Measurements from ENCODE around the gene STX16.

The STX16 gene

GRCh38 chr20:58700121-58700821 lies 49.2 kb downstream of the STX16 start:
- DNase-seq: no peak

- no peak for DNase-seq
Observed at GRCh38 chr20:58700823-58701222, 49.7 kb downstream of the STX16 start.

- DNase-seq: no peak
Observed at GRCh38 chr20:58701431-58702160, 50.5 kb downstream of the STX16 start.

GRCh38 chr20:58702161-58702510 lies 51.1 kb downstream of the STX16 start:
- DNase-seq: no peak

GRCh38 chr20:58702859-58703648 lies 52.0 kb downstream of the STX16 start:
- peak; percentile 5 for DNase-seq

GRCh38 chr20:58703765-58704371 lies 52.8 kb downstream of the STX16 start:
- DNase-seq: no peak

GRCh38 chr20:58705208-58705926 lies 54.3 kb downstream of the STX16 start:
- DNase-seq: peak; percentile 2

- DNase-seq: no peak
Observed at GRCh38 chr20:58706150-58706892, 55.2 kb downstream of the STX16 start.

GRCh38 chr20:58706975-58707681 lies 56.0 kb downstream of the STX16 start:
- DNase-seq: peak; percentile 3

- DNase-seq: no peak
Observed at GRCh38 chr20:58707770-58708169, 56.7 kb downstream of the STX16 start.

- peak; percentile 6 for DNase-seq
Observed at GRCh38 chr20:58708246-58708931, 57.3 kb downstream of the STX16 start.

GRCh38 chr20:58709013-58709702 lies 58.1 kb downstream of the STX16 start:
- no peak for DNase-seq

- peak; percentile 3 for DNase-seq
Observed at GRCh38 chr20:58709703-58710039, 58.6 kb downstream of the STX16 start.

GRCh38 chr20:58710481-58711265 lies 59.6 kb downstream of the STX16 start:
- DNase-seq: no peak

- DNase-seq: peak; percentile 3
Observed at GRCh38 chr20:58711266-58712051, 60.4 kb downstream of the STX16 start.

GRCh38 chr20:58712151-58712791 lies 61.2 kb downstream of the STX16 start:
- peak; percentile 4 for DNase-seq

GRCh38 chr20:58712806-58713731 lies 62.0 kb downstream of the STX16 start:
- DNase-seq: peak; percentile 4

Data from activated CD4-positive, alpha-beta T cell treated with anti-CD3 and anti-CD28 coated beads for 1 hour (primary cell).